SK-N-SH (cell line): ENCODE results near the gene B3GALNT1.

Experiments
- FOSL2 ChIP-seq: IDR thresholded peaks from 2 replicates; pipeline ENCODE4 v1.4.0; 2012; ENCODE audit warnings: low read depth, mild to moderate bottlenecking, moderate library complexity, borderline replicate concordance
- NRF1 ChIP-seq: IDR thresholded peaks from 2 replicates; pipeline ENCODE4 v1.6.1; 2012; ENCODE audit warnings: low read depth, mild to moderate bottlenecking, low read length
- POLR2AphosphoS5 ChIP-seq: IDR thresholded peaks from 2 replicates; pipeline ENCODE4 v1.6.1; 2012; ENCODE audit warnings: low read depth, low read length
- RAD21 ChIP-seq: IDR thresholded peaks from 2 replicates; pipeline ENCODE4 v1.6.1; 2012; ENCODE audit warnings: mild to moderate bottlenecking, low read length
- RFX5 ChIP-seq: IDR thresholded peaks from 2 replicates; pipeline ENCODE4 v1.6.1; 2012; ENCODE audit warnings: mild to moderate bottlenecking, improper control_type of control experiment, low read length
- YY1 ChIP-seq: IDR thresholded peaks from 2 replicates; pipeline ENCODE4 v1.4.0; 2012; ENCODE audit warnings: low read depth, mild to moderate bottlenecking
- TF ChIP-seq, protein P1 (sequence below): fragments of 200-600 bp; sonication (generic); IDR thresholded peaks from 2 replicates; pipeline ENCODE4 v1.6.1; 2017; ENCODE audit warnings: antibody characterized with exemption, mild to moderate bottlenecking, moderate library complexity
- TF ChIP-seq, protein P2 (sequence below): IDR thresholded peaks from 2 replicates; pipeline ENCODE4; 2012

DNA sequence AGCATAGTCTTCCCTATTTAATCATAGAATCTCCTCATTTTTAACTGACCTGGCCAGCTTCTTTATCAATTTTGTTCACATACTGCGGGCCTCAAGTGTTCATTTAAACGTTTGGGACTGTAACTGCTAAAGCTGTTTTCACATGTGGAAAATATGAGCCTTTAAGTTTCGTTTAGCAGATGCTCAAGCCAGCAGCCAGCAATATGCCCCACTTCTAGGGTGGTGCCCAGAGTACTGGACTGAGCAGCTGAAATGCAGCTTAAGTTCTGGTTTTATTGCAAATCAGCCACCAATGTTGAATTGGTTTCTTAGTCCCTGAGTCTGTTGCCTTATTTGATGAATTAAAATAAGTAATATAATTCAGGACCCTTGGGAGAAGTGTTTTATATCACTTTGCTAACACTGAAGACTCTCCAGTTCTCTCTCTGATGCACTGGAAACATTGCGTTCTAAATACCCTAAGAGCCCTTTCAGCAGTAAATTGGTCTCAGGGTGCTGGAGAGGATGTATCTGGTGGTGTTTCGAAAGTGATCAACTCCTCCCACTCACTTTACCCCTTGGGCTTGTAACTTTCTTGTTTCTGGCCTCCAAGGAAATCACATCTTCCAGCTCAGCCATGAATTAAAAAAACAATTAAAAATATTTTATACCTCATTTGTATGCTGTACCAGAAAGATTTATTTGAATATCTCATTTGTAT, 61.7 kb downstream of the B3GALNT1 start:
- TF ChIP-seq RFX5: no peak
- TF ChIP-seq, protein P1, sequence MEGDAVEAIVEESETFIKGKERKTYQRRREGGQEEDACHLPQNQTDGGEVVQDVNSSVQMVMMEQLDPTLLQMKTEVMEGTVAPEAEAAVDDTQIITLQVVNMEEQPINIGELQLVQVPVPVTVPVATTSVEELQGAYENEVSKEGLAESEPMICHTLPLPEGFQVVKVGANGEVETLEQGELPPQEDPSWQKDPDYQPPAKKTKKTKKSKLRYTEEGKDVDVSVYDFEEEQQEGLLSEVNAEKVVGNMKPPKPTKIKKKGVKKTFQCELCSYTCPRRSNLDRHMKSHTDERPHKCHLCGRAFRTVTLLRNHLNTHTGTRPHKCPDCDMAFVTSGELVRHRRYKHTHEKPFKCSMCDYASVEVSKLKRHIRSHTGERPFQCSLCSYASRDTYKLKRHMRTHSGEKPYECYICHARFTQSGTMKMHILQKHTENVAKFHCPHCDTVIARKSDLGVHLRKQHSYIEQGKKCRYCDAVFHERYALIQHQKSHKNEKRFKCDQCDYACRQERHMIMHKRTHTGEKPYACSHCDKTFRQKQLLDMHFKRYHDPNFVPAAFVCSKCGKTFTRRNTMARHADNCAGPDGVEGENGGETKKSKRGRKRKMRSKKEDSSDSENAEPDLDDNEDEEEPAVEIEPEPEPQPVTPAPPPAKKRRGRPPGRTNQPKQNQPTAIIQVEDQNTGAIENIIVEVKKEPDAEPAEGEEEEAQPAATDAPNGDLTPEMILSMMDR: no peak
- no peak for TF ChIP-seq POLR2AphosphoS5
- TF ChIP-seq RAD21: no peak
- TF ChIP-seq, protein P2, sequence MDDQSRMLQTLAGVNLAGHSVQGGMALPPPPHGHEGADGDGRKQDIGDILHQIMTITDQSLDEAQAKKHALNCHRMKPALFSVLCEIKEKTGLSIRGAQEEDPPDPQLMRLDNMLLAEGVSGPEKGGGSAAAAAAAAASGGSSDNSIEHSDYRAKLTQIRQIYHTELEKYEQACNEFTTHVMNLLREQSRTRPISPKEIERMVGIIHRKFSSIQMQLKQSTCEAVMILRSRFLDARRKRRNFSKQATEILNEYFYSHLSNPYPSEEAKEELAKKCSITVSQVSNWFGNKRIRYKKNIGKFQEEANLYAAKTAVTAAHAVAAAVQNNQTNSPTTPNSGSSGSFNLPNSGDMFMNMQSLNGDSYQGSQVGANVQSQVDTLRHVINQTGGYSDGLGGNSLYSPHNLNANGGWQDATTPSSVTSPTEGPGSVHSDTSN: no peak
- no peak for TF ChIP-seq FOSL2
- TF ChIP-seq YY1: no peak
- TF ChIP-seq NRF1: no peak
